Measurements from ENCODE around the gene LRRC75B.

- TF ChIP-seq, protein P1, sequence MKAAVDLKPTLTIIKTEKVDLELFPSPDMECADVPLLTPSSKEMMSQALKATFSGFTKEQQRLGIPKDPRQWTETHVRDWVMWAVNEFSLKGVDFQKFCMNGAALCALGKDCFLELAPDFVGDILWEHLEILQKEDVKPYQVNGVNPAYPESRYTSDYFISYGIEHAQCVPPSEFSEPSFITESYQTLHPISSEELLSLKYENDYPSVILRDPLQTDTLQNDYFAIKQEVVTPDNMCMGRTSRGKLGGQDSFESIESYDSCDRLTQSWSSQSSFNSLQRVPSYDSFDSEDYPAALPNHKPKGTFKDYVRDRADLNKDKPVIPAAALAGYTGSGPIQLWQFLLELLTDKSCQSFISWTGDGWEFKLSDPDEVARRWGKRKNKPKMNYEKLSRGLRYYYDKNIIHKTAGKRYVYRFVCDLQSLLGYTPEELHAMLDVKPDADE (CRISPR knock-in tag; IDR thresholded peaks at IDR 0.05), result no peak
- TF ChIP-seq SRSF9 (IDR thresholded peaks at IDR 0.05; ENCODE audit: borderline replicate concordance, insufficient read depth, low read depth, low read length, poor library complexity, severe bottlenecking) (no peak), GABPA (IDR thresholded peaks at IDR 0.05; ENCODE audit: low read depth, low read length) (no peak), GABPA (CRISPR knock-in tag; IDR thresholded peaks at IDR 0.05; ENCODE audit: low read depth) (no peak)
Observed at GRCh38 chr22:24590596-24591173, 2.2 kb downstream of the LRRC75B start.

Measured in HepG2 (cell line).